Measurements from ENCODE around the gene DCC.

The DCC gene

GRCh38 chr18:52489396-52490306 lies 149.7 kb downstream of the DCC start:
- Mint-ChIP-seq H3K36me3 (ENCODE audit: low read depth) (peaks cover 4% of the 10 kb centered on the region), H3K27me3 (ENCODE audit: low read depth) (no peaks in the 10 kb centered on the region), H3K4me1 (no peaks in the 10 kb centered on the region), H3K9me3 (peaks cover 9% of the 10 kb centered on the region), H3K4me3 (no peak overlapping the region), H3K27ac (no peak overlapping the region)
- TF ChIP-seq CTCF (IDR thresholded peaks at IDR 0.05; ENCODE audit: unreplicated experiment in 3 of 3), result no peak

- no peak for TF ChIP-seq CTCF (IDR thresholded peaks at IDR 0.05; ENCODE audit: unreplicated experiment in 3 of 3)
- H3K4me3 Mint-ChIP-seq, result no peak overlapping the region
- H3K27ac Mint-ChIP-seq, result no peak overlapping the region
- no peaks in the 10 kb centered on the region for H3K4me1 Mint-ChIP-seq
- H3K27me3 Mint-ChIP-seq (ENCODE audit: low read depth), result no peaks in the 10 kb centered on the region
- H3K36me3 Mint-ChIP-seq (ENCODE audit: low read depth), result peaks cover 4% of the 10 kb centered on the region
- H3K9me3 Mint-ChIP-seq, result peaks cover 12% of the 10 kb centered on the region
These were observed 156.4 kb downstream of the DCC start for GRCh38 chr18:52496426-52496825.

GRCh38 chr18:52499016-52499415 lies 159.0 kb downstream of the DCC start:
- peaks cover 7% of the 10 kb centered on the region for H3K9me3 Mint-ChIP-seq
- H3K4me1 Mint-ChIP-seq, result no peaks in the 10 kb centered on the region
- TF ChIP-seq CTCF (IDR thresholded peaks at IDR 0.05; ENCODE audit: unreplicated experiment in 3 of 3), result no peak
- no peak overlapping the region for H3K4me3 Mint-ChIP-seq
- no peak overlapping the region for H3K27ac Mint-ChIP-seq
- H3K27me3 Mint-ChIP-seq (ENCODE audit: low read depth), result no peaks in the 10 kb centered on the region
- H3K36me3 Mint-ChIP-seq (ENCODE audit: low read depth), result peaks cover 4% of the 10 kb centered on the region

- Mint-ChIP-seq H3K4me1 (no peaks in the 10 kb centered on the region), H3K4me3 (no peak overlapping the region), H3K27ac (no peak overlapping the region), H3K27me3 (ENCODE audit: low read depth) (no peaks in the 10 kb centered on the region), H3K36me3 (ENCODE audit: low read depth) (no peaks in the 10 kb centered on the region), H3K9me3 (peaks cover 3% of the 10 kb centered on the region)
- no peak for TF ChIP-seq CTCF (IDR thresholded peaks at IDR 0.05; ENCODE audit: unreplicated experiment in 3 of 3)
These were observed 159.6 kb downstream of the DCC start for GRCh38 chr18:52499644-52500043.

- H3K4me1 Mint-ChIP-seq, result no peaks in the 10 kb centered on the region
- H3K36me3 Mint-ChIP-seq (ENCODE audit: low read depth), result no peaks in the 10 kb centered on the region
- no peak overlapping the region for H3K4me3 Mint-ChIP-seq
- H3K9me3 Mint-ChIP-seq, result no peaks in the 10 kb centered on the region
- TF ChIP-seq CTCF (IDR thresholded peaks at IDR 0.05; ENCODE audit: unreplicated experiment in 3 of 3), result no peak
- no peaks in the 10 kb centered on the region for H3K27me3 Mint-ChIP-seq (ENCODE audit: low read depth)
- H3K27ac Mint-ChIP-seq, result no peak overlapping the region
These were observed 164.6 kb downstream of the DCC start for GRCh38 chr18:52504589-52504988.

- Mint-ChIP-seq H3K4me1 (no peaks in the 10 kb centered on the region), H3K27ac (no peak overlapping the region), H3K4me3 (no peak overlapping the region), H3K36me3 (ENCODE audit: low read depth) (no peaks in the 10 kb centered on the region), H3K9me3 (no peaks in the 10 kb centered on the region), H3K27me3 (ENCODE audit: low read depth) (no peaks in the 10 kb centered on the region)
- TF ChIP-seq CTCF (IDR thresholded peaks at IDR 0.05; ENCODE audit: unreplicated experiment in 3 of 3), result no peak
These were observed 170.1 kb downstream of the DCC start for GRCh38 chr18:52510139-52510538.

Data from nephron (organoid).